Tibial nerve (tissue), 4 donors: ENCODE results near the gene PACSIN2. TPM values are rescaled to one million over a fixed set of nuclear protein-coding genes. Genes with fewer than 3 reads are reported as not detected.
A peak's percentile ranks its signal among the peaks of the same experiment; 100 is the strongest.

Experiments used
- DNase-seq, 2 donors: peaks; one replicate each; pipeline ENCODE4 v3.0.0-alpha.2; 2019; ENCODE audit warnings: low spot score in 2 of 2
- H3K27ac ChIP-seq, 4 donors: fragments of 200-600 bp; sonication (generic) in 3 of 4; one replicate each; pipeline ENCODE4 v1.5.1; 2017 to 2019; ENCODE audit warnings: mild to moderate bottlenecking in 1 of 4
- H3K27me3 ChIP-seq, 2 donors: fragments of 200-600 bp; sonication (generic) in 1 of 2; one replicate each; pipeline versions ENCODE4 v1.5.1 to v1.6.0; 2017 to 2019
- H3K36me3 ChIP-seq, 3 donors: fragments of 200-600 bp; sonication (generic); one replicate each; pipeline ENCODE4 v1.5.1; 2018 to 2019
- H3K4me1 ChIP-seq, 4 donors: fragments of 200-600 bp; sonication (generic) in 3 of 4; one replicate each; pipeline ENCODE4 v1.5.1; 2017 to 2019
- H3K4me3 ChIP-seq, 4 donors: fragments of 200-600 bp; sonication (generic) in 3 of 4; one replicate each; pipeline ENCODE4 v1.5.1; 2017 to 2019; ENCODE audit warnings: mild to moderate bottlenecking in 1 of 4, moderate library complexity in 1 of 4
- H3K9me3 ChIP-seq, 4 donors: fragments of 200-600 bp; sonication (generic) in 3 of 4; one replicate each; pipeline ENCODE4 v1.5.1; 2017 to 2019
- CTCF ChIP-seq, 5 experiments: fragments of 200-600 bp in 3 of 5; fragments of 450-650 bp in 2 of 5; sonication (generic) in 3 of 5; IDR thresholded peaks; one replicate each; pipeline ENCODE4 v1.5.1; 2016 to 2019; ENCODE audit warnings: antibody characterized with exemption in 5 of 5, mild to moderate bottlenecking in 3 of 5, moderate library complexity in 2 of 5
- EP300 ChIP-seq, 2 donors: sonication (generic); formaldehyde crosslinking; IDR thresholded peaks; one replicate each; pipeline ENCODE4 v1.6.1; 2017; ENCODE audit warnings: antibody characterized with exemption in 2 of 2, mild to moderate bottlenecking in 1 of 2
- POLR2A ChIP-seq, 2 donors: fragments of 450-650 bp; IDR thresholded peaks; one replicate each; pipeline ENCODE4 v1.6.1; 2017; ENCODE audit warnings: antibody characterized with exemption in 2 of 2, mild to moderate bottlenecking in 2 of 2, moderate library complexity in 2 of 2
- WGBS, 2 donors: methylation state at CpG; one replicate each; pipeline ENCODE4 v1.1.5; 2018; 5-methylcytosine and 5-hydroxymethylcytosine counted together
- total RNA-seq, 4 donors: library from RNA; depleted of rRNA; stranded (reverse); fragments of >200 nt; gene quantifications; one replicate each; pipeline ENCODE4 v1.1.0, GENCODE V29; 2016

The PACSIN2 gene
- total RNA-seq, 4 donors from 2014 or later: 45.9 to 78.2 (median 59.0) TPM

GRCh38 chr22:43047605-43048004 is 32.7 kb upstream of the PACSIN2 start:
- DNase-seq: no peak
- Histone ChIP-seq H3K9me3 (no peaks in the 10 kb centered on the region), H3K4me1 (no peaks in the 10 kb centered on the region), H3K4me3 (no peak overlapping the region), H3K27me3 (no peaks in the 10 kb centered on the region), H3K27ac (no peak overlapping the region), H3K36me3 (peaks cover 0 to 52% (median 0%) of the 10 kb centered on the region in 3 donors)
- 87 to 95% methylated on average over 7 of the region's 7 CpGs for WGBS, 2 donors
- no peak for TF ChIP-seq CTCF (IDR thresholded peaks at IDR 0.05)
- no peak for TF ChIP-seq EP300 (IDR thresholded peaks at IDR 0.05)

GRCh38 chr22:43044290-43044712 is 29.4 kb upstream of the PACSIN2 start:
- DNase-seq: no peak
- Histone ChIP-seq H3K27ac (no peak overlapping the region), H3K36me3 (peaks cover 0 to 21% (median 0%) of the 10 kb centered on the region in 3 donors), H3K4me3 (no peak overlapping the region), H3K9me3 (no peaks in the 10 kb centered on the region), H3K4me1 (no peaks in the 10 kb centered on the region), H3K27me3 (no peaks in the 10 kb centered on the region)
- 73 to 83% methylated on average over 10 of the region's 10 CpGs for WGBS, 2 donors
- TF ChIP-seq POLR2A (IDR thresholded peaks at IDR 0.05): no peak
- TF ChIP-seq CTCF (IDR thresholded peaks at IDR 0.05): no peak
- TF ChIP-seq EP300 (IDR thresholded peaks at IDR 0.05): no peak

- Histone ChIP-seq H3K9me3 (no peaks in the 10 kb centered on the region), H3K27me3 (no peaks in the 10 kb centered on the region), H3K4me3 (no peak overlapping the region), H3K4me1 (no peaks in the 10 kb centered on the region), H3K27ac (peak overlapping the region in 2 of 4 donors; percentile 13 to 28), H3K36me3 (peaks cover 0 to 20% (median 0%) of the 10 kb centered on the region in 3 donors)
- TF ChIP-seq CTCF (IDR thresholded peaks at IDR 0.05) (no peak), EP300 (IDR thresholded peaks at IDR 0.05) (no peak)
- 54 to 63% methylated on average over 20 of the region's 20 CpGs for WGBS, 2 donors
- no peak for DNase-seq
Observed at GRCh38 chr22:43042101-43042780, 27.3 kb upstream of the PACSIN2 start.

- DNase-seq: no peak
- Histone ChIP-seq H3K4me3 (no peak overlapping the region), H3K4me1 (peaks cover 0 to 18% (median 2%) of the 10 kb centered on the region in 4 donors), H3K9me3 (no peaks in the 10 kb centered on the region), H3K27me3 (no peaks in the 10 kb centered on the region), H3K36me3 (peaks cover 0 to 6% (median 0%) of the 10 kb centered on the region in 3 donors), H3K27ac (no peak overlapping the region)
- WGBS, 2 donors: 85% methylated on average over 11 to 13 of the region's 13 CpGs
- TF ChIP-seq EP300 (IDR thresholded peaks at IDR 0.05): no peak
Observed at GRCh38 chr22:43039800-43040199, 24.9 kb upstream of the PACSIN2 start.

GRCh38 chr22:43038325-43038724 is 23.4 kb upstream of the PACSIN2 start:
- H3K4me1 ChIP-seq: peaks cover 0 to 25% (median 2%) of the 10 kb centered on the region in 4 donors
- no peak for TF ChIP-seq EP300 (IDR thresholded peaks at IDR 0.05)
- no peak for TF ChIP-seq POLR2A (IDR thresholded peaks at IDR 0.05)
- TF ChIP-seq CTCF (IDR thresholded peaks at IDR 0.05): no peak
- no peaks in the 10 kb centered on the region for H3K27me3 ChIP-seq
- no peaks in the 10 kb centered on the region for H3K9me3 ChIP-seq
- 89% methylated on average over 15 of the region's 15 CpGs for WGBS, 2 donors
- H3K27ac ChIP-seq: no peak overlapping the region
- no peak overlapping the region for H3K4me3 ChIP-seq
- H3K36me3 ChIP-seq: peaks cover 0 to 6% (median 0%) of the 10 kb centered on the region in 3 donors
- no peak for DNase-seq
